AG04449 (cell line): Measurements from ENCODE around the gene COL4A1.

ENCODE experiments used
- CTCF ChIA-PET: fragments of 350-600 bp; formaldehyde crosslinking; extraction: SDS; loops from one replicate; lab custom pipeline; 2021; ENCODE audit warnings: antibody characterized with exemption; lab: Yijun Ruan, JAX
- POLR2A ChIA-PET: fragments of 400-600, 350-600 bp; formaldehyde crosslinking; extraction: SDS; loops from one replicate; lab custom pipeline; 2020; ENCODE audit warnings: antibody characterized with exemption, inconsistent platforms; lab: Yijun Ruan, JAX
- DNase-seq: peaks from one replicate; pipeline ENCODE4 v3.0.0-alpha.2; 2010; ENCODE audit warnings: low read depth, low spot score
- H3K4me3 ChIP-seq: 2 replicates; pipeline ENCODE4 v1.5.1; 2011; ENCODE audit warnings: low read depth, mild to moderate bottlenecking, control low read depth, low read length
- CTCF ChIP-seq: IDR thresholded peaks from one replicate; pipeline ENCODE4 v1.5.1; 2011; ENCODE audit warnings: mild to moderate bottlenecking, moderate library complexity, low read length, control low read depth, inconsistent platforms; ENCODE audit not compliant: insufficient read depth; ENCODE audit errors: missing control alignments

COL4A1 gene

GRCh38 chr13:110266431-110266809, 40.5 kb downstream of the COL4A1 start:
- no peak overlapping the region for H3K4me3 ChIP-seq
- CTCF ChIA-PET = no interaction called here
- TF ChIP-seq CTCF = no peak
- POLR2A ChIA-PET = no interaction called here
- no peak for DNase-seq

- no peak for DNase-seq
- CTCF ChIA-PET = interaction anchor here (0.7 to 4.6 kb wide), 2 partner anchors 9 to 190 kb away, joined by 3 to 20 read pairs; no protein-coding TSS in a partner anchor
- no peak overlapping the region for H3K4me3 ChIP-seq
- no peak for TF ChIP-seq CTCF
- POLR2A ChIA-PET = no interaction called here
Measured at GRCh38 chr13:110265682-110266430, 41.1 kb downstream of the COL4A1 start.

- no peak for TF ChIP-seq CTCF
- DNase-seq = no peak
- ChIA-PET POLR2A (no interaction called here), CTCF (interaction anchor here (0.7 to 4.6 kb wide), 2 partner anchors 10 to 191 kb away, joined by 3 to 20 read pairs; no protein-coding TSS in a partner anchor)
- H3K4me3 ChIP-seq = no peak overlapping the region
Measured at GRCh38 chr13:110265341-110265681, 41.6 kb downstream of the COL4A1 start.

- ChIA-PET POLR2A (no interaction called here), CTCF (interaction anchor here (0.7 to 4.6 kb wide), 2 partner anchors 10 to 191 kb away, joined by 3 to 20 read pairs; no protein-coding TSS in a partner anchor)
- no peak for TF ChIP-seq CTCF
- no peak overlapping the region for H3K4me3 ChIP-seq
- no peak for DNase-seq
Measured at GRCh38 chr13:110264685-110265275, 42.2 kb downstream of the COL4A1 start.

GRCh38 chr13:110263888-110264287, 43.1 kb downstream of the COL4A1 start:
- TF ChIP-seq CTCF = no peak
- ChIA-PET CTCF (interaction anchor here (3.4 to 4.6 kb wide), 2 partner anchors 11 to 17 kb away, joined by 20 to 21 read pairs; no protein-coding TSS in a partner anchor), POLR2A (no interaction called here)
- H3K4me3 ChIP-seq = no peak overlapping the region
- DNase-seq = no peak

- no peak for TF ChIP-seq CTCF
- POLR2A ChIA-PET = no interaction called here
- CTCF ChIA-PET = interaction anchor here (3.4 to 4.6 kb wide), 2 partner anchors 12 to 17 kb away, joined by 20 to 21 read pairs; no protein-coding TSS in a partner anchor
Measured at GRCh38 chr13:110263404-110263803, 43.6 kb downstream of the COL4A1 start.

More at GRCh38 chr13:110263404-110263803, 43.6 kb downstream of the COL4A1 start:
- H3K4me3 ChIP-seq = no peak overlapping the region
- no peak for DNase-seq
